PC-3 (cell line): Measurements from ENCODE around the gene ABLIM2.

Experiments
- CTCF ChIP-seq: fragments of 300-600 bp; sonication (generic); conservative IDR thresholded peaks from 2 replicates; pipeline ENCODE4 v1.5.1; 2017; ENCODE audit warnings: antibody characterized with exemption, low read depth, mild to moderate bottlenecking, low read length
- EZH2 ChIP-seq: fragments of 300-600 bp; sonication (generic); IDR thresholded peaks from one replicate; pipeline ENCODE4 v1.6.1; 2017; ENCODE audit warnings: antibody characterized with exemption, mild to moderate bottlenecking, low read length; ENCODE audit not compliant: unreplicated experiment
- EZH2phosphoT487 ChIP-seq: fragments of 300-600 bp; sonication (generic); IDR thresholded peaks from 2 replicates; pipeline ENCODE4 v1.6.1; 2018; ENCODE audit warnings: mild to moderate bottlenecking, antibody characterized with exemption, low read length, borderline replicate concordance

GRCh38 chr4:8175686-8176085 is 17.1 kb upstream of the ABLIM2 start:
- TF ChIP-seq EZH2 (no peak), CTCF (no peak), EZH2phosphoT487 (no peak)
